SK-N-MC (cell line): Measurements from ENCODE around the gene FAM177A1.
"Not testable (repeated sequence)": the region's sequence is repeated elsewhere in the genome, so short reads cannot be mapped to it uniquely, and the experiment has no call there.

Experiments
- DNase-seq: peaks from one replicate; pipeline ENCODE4 v3.0.0-alpha.2; 2011; ENCODE audit warnings: low read depth, low spot score
- H3K27ac ChIP-seq: fragments of 200-600 bp; sonication (generic); 2 replicates; pipeline ENCODE4 v1.5.1; 2016; ENCODE audit warnings: mixed run types
- H3K36me3 ChIP-seq: fragments of 200-600 bp; sonication (generic); 2 replicates; pipeline ENCODE4 v1.6.1; 2017; ENCODE audit warnings: antibody characterized with exemption, low read length, mixed read lengths; ENCODE audit not compliant: insufficient read depth
- H3K4me3 ChIP-seq: fragments of 200-600 bp; sonication (generic); 2 replicates; pipeline ENCODE4 v1.5.1; 2016
- H3K9ac ChIP-seq: fragments of 200-600 bp; sonication (generic); 2 replicates; pipeline ENCODE4 v1.8.0; 2017; ENCODE audit warnings: mixed run types, mixed read lengths; ENCODE audit not compliant: insufficient read length
- H3K9me3 ChIP-seq: fragments of 200-600 bp; sonication (generic); 2 replicates; pipeline ENCODE4 v1.6.1; 2017; ENCODE audit warnings: low read depth, mild to moderate bottlenecking, antibody characterized with exemption, low read length, moderate library complexity, mixed read lengths
- EZH2 ChIP-seq: fragments of 200-600 bp; sonication (generic); IDR thresholded peaks from one replicate; pipeline ENCODE4 v1.6.1; 2017; ENCODE audit warnings: antibody characterized with exemption
- FOXP2 ChIP-seq: optimal IDR thresholded peaks from 2 replicates; pipeline ENCODE3; 2011; ENCODE audit warnings: mild to moderate bottlenecking, moderate library complexity; ENCODE audit not compliant: insufficient read depth; ENCODE audit errors: extremely low read length, control extremely low read depth
- POLR2AphosphoS5 ChIP-seq: IDR thresholded peaks from 2 replicates; pipeline ENCODE4 v1.6.1; 2012; ENCODE audit warnings: mild to moderate bottlenecking, low read depth, low read length, borderline replicate concordance

FAM177A1 gene

GRCh38 chr14:35034440-35034833 lies 11.6 kb upstream of the FAM177A1 start:
- Histone ChIP-seq H3K36me3 (peaks cover 29% of the 10 kb centered on the region), H3K9ac (no peak overlapping the region), H3K9me3 (no peaks in the 10 kb centered on the region; the same call in 1 of the 2 replicates), H3K4me3 (no peak overlapping the region), H3K27ac (no peak overlapping the region)
- no peak for DNase-seq
- TF ChIP-seq POLR2AphosphoS5: no peak
- TF ChIP-seq EZH2: no peak
- no peak for TF ChIP-seq FOXP2

- H3K27ac ChIP-seq, H3K9me3 ChIP-seq, H3K9ac ChIP-seq, H3K4me3 ChIP-seq, DNase-seq: not testable (repeated sequence)
- peaks cover 28% of the 10 kb centered on the region for H3K36me3 ChIP-seq
These were observed 11.0 kb upstream of the FAM177A1 start for GRCh38 chr14:35034944-35035554.

- not testable (repeated sequence) for DNase-seq, H3K9me3 ChIP-seq, H3K9ac ChIP-seq, H3K36me3 ChIP-seq, H3K27ac ChIP-seq, H3K4me3 ChIP-seq
These were observed 7.8 kb upstream of the FAM177A1 start for GRCh38 chr14:35038312-35038711.

- Histone ChIP-seq H3K4me3 (no peak overlapping the region), H3K9me3 (no peaks in the 10 kb centered on the region), H3K36me3 (no peaks in the 10 kb centered on the region), H3K9ac (no peak overlapping the region), H3K27ac (no peak overlapping the region)
- no peak for DNase-seq
- TF ChIP-seq FOXP2 (no peak), POLR2AphosphoS5 (no peak), EZH2 (no peak)
These were observed 3.4 kb upstream of the FAM177A1 start for GRCh38 chr14:35042632-35043031.

GRCh38 chr14:35043046-35043445 lies 3.0 kb upstream of the FAM177A1 start:
- no peak overlapping the region for H3K9ac ChIP-seq
- no peak for TF ChIP-seq FOXP2
- no peak for TF ChIP-seq POLR2AphosphoS5
- TF ChIP-seq EZH2: no peak
- no peaks in the 10 kb centered on the region for H3K9me3 ChIP-seq
- no peak overlapping the region for H3K27ac ChIP-seq
- H3K4me3 ChIP-seq: no peak overlapping the region
- DNase-seq: no peak
- no peaks in the 10 kb centered on the region for H3K36me3 ChIP-seq

- TF ChIP-seq FOXP2 (no peak), EZH2 (no peak), POLR2AphosphoS5 (no peak)
- peak overlapping the region; percentile 95 for H3K4me3 ChIP-seq
- H3K36me3 ChIP-seq: no peaks in the 10 kb centered on the region
- H3K9ac ChIP-seq: peak overlapping the region; percentile 89
- peak overlapping the region; percentile 77; the same call in 1 of the 2 replicates for H3K27ac ChIP-seq
- no peak for DNase-seq
- H3K9me3 ChIP-seq: no peaks in the 10 kb centered on the region
These were observed 904 bp upstream of the FAM177A1 start for GRCh38 chr14:35044939-35045797.

GRCh38 chr14:35045798-35046047 lies 349 bp upstream of the FAM177A1 start:
- no peaks in the 10 kb centered on the region for H3K9me3 ChIP-seq
- H3K4me3 ChIP-seq: peak overlapping the region; percentile 95
- no peaks in the 10 kb centered on the region for H3K36me3 ChIP-seq
- peak overlapping the region; percentile 77; the same call in 1 of the 2 replicates for H3K27ac ChIP-seq
- no peak for DNase-seq
- TF ChIP-seq POLR2AphosphoS5 (no peak), EZH2 (no peak), FOXP2 (no peak)
- peak overlapping the region; percentile 89 for H3K9ac ChIP-seq

- peak overlapping the region; percentile 80 for H3K9ac ChIP-seq
- no peaks in the 10 kb centered on the region for H3K36me3 ChIP-seq
- no peak for TF ChIP-seq POLR2AphosphoS5
- TF ChIP-seq EZH2: no peak
- no peak for TF ChIP-seq FOXP2
- peak overlapping the region; percentile 95 for H3K4me3 ChIP-seq
- H3K27ac ChIP-seq: no peak overlapping the region; the same call in 1 of the 2 replicates
- H3K9me3 ChIP-seq: no peaks in the 10 kb centered on the region
- no peak for DNase-seq
These were observed 872 bp downstream of the FAM177A1 start for GRCh38 chr14:35046751-35047536.
